ENCODE measurements around the gene DPM2.

DPM2 gene

DNA sequence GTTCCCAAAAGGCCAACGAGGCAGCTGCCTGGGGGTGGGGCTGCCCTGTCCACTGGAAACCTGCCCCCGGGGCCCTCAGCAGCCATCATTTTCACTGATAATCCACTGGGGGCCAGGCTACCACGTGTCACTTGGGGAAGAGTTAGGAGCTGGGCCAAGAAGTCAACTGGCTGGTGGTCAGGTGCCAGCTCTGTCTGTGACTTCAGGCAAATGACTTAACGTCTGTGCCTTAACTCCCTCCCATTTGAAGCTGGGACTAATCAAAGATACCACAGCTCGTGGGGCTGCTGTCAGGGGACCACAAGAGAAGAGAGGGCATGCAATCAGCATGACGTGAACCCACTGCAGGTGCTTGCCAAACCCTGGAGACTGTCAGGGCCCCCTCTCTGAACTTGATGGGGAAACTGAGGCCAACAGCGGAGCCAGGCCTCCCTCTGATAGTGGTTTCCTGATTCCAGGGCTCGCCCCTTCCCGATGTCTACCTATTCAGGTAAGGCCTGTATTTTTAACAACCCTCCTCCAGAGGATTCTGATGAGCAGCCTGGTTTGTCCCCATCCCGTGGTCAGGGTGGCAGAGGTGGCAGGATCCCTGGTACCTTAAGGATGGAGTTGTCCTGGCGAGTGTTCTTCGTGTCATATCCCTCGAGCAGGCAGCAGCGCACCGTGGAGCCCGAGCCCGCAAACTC, 12.3 kb upstream of the DPM2 start:
- H3K4me1 Mint-ChIP-seq, result peaks cover 69% of the 10 kb centered on the region
- H3K27me3 Mint-ChIP-seq, result no peaks in the 10 kb centered on the region
- peak overlapping the region; percentile 92 for H3K27ac Mint-ChIP-seq
- H3K36me3 Mint-ChIP-seq, result peaks cover 3% of the 10 kb centered on the region
- H3K9me3 Mint-ChIP-seq, result no peaks in the 10 kb centered on the region
- no peak overlapping the region for H3K4me3 Mint-ChIP-seq

GRCh38 chr9:127947841-127948710, 10.4 kb upstream of the DPM2 start:
- H3K27me3 Mint-ChIP-seq, result no peaks in the 10 kb centered on the region
- H3K4me1 Mint-ChIP-seq, result peaks cover 61% of the 10 kb centered on the region
- peaks cover 6% of the 10 kb centered on the region for H3K36me3 Mint-ChIP-seq

GRCh38 chr9:127946728-127947127, 9.1 kb upstream of the DPM2 start:
- peak overlapping the region; percentile 68 for H3K27ac Mint-ChIP-seq
- no peaks in the 10 kb centered on the region for H3K9me3 Mint-ChIP-seq
- peaks cover 54% of the 10 kb centered on the region for H3K4me1 Mint-ChIP-seq
- no peaks in the 10 kb centered on the region for H3K27me3 Mint-ChIP-seq
- H3K4me3 Mint-ChIP-seq, result no peak overlapping the region
- peaks cover 6% of the 10 kb centered on the region for H3K36me3 Mint-ChIP-seq

More at GRCh38 chr9:127947841-127948710, 10.4 kb upstream of the DPM2 start:
- peak overlapping the region; percentile 96 for H3K27ac Mint-ChIP-seq
- H3K4me3 Mint-ChIP-seq, result no peak overlapping the region
- no peaks in the 10 kb centered on the region for H3K9me3 Mint-ChIP-seq

- Mint-ChIP-seq H3K27me3 (no peaks in the 10 kb centered on the region), H3K4me1 (peaks cover 49% of the 10 kb centered on the region), H3K36me3 (peaks cover 5% of the 10 kb centered on the region), H3K4me3 (no peak overlapping the region), H3K9me3 (no peaks in the 10 kb centered on the region), H3K27ac (peak overlapping the region; percentile 51)
Measured at GRCh38 chr9:127945942-127946341, 8.3 kb upstream of the DPM2 start.

DNA sequence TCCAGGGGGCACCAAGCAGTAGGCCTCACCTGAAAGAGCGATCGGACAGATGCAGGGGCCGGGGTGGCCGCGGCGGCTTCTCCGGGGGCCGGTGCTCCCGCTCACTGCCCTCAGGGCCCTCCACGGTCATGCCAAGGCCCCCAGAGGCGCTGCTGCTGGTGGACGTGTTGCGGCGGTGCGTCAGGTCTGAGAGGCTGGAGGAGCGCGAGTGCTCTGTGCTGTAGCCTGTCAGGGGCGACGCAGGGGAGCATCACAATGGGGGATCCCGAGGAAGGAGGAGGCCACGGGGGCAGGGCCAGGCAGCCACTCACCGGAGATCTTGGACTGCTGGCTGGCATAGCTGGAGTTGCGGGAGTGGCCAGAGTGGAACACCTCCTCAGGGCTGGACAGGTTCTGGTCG, 7.7 kb upstream of the DPM2 start:
- Mint-ChIP-seq H3K27me3 (no peaks in the 10 kb centered on the region), H3K4me3 (no peak overlapping the region), H3K27ac (peak overlapping the region; percentile 51), H3K4me1 (peaks cover 43% of the 10 kb centered on the region), H3K9me3 (no peaks in the 10 kb centered on the region), H3K36me3 (peaks cover 6% of the 10 kb centered on the region)

- Mint-ChIP-seq H3K4me1 (peaks cover 37% of the 10 kb centered on the region), H3K36me3 (peaks cover 7% of the 10 kb centered on the region), H3K4me3 (no peak overlapping the region), H3K9me3 (no peaks in the 10 kb centered on the region), H3K27ac (peak overlapping the region; percentile 38), H3K27me3 (no peaks in the 10 kb centered on the region)
Measured at GRCh38 chr9:127944586-127945218, 7.0 kb upstream of the DPM2 start.

DNA sequence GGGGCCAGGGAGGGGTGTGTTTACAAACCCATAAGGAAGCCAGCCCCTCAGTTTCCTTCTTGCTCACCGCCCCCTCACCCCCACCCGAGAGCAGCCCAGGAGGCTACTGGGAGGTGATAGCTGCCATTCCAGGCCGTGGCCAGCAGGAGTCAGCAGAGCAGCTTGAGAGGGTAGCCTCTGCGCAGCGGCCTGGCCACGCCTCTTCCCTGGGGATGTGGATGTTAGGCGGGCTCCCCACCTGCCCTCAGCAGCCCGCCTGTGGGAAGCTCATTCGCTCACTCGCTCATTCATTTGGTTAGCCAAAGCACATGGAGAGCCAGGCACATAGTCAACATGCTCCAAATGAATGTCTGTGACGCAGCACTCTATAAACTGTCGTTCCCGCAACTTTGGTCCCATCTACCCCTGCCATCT, 6.1 kb upstream of the DPM2 start:
- H3K36me3 Mint-ChIP-seq, result peaks cover 7% of the 10 kb centered on the region

GRCh38 chr9:127943011-127943662, 5.5 kb upstream of the DPM2 start:
- H3K36me3 Mint-ChIP-seq, result peaks cover 7% of the 10 kb centered on the region

More for the DNA sequence above, 6.1 kb upstream of the DPM2 start:
- no peak overlapping the region for H3K4me3 Mint-ChIP-seq
- no peaks in the 10 kb centered on the region for H3K27me3 Mint-ChIP-seq
- peaks cover 32% of the 10 kb centered on the region for H3K4me1 Mint-ChIP-seq
- no peaks in the 10 kb centered on the region for H3K9me3 Mint-ChIP-seq
- H3K27ac Mint-ChIP-seq, result peak overlapping the region; percentile 94

DNA sequence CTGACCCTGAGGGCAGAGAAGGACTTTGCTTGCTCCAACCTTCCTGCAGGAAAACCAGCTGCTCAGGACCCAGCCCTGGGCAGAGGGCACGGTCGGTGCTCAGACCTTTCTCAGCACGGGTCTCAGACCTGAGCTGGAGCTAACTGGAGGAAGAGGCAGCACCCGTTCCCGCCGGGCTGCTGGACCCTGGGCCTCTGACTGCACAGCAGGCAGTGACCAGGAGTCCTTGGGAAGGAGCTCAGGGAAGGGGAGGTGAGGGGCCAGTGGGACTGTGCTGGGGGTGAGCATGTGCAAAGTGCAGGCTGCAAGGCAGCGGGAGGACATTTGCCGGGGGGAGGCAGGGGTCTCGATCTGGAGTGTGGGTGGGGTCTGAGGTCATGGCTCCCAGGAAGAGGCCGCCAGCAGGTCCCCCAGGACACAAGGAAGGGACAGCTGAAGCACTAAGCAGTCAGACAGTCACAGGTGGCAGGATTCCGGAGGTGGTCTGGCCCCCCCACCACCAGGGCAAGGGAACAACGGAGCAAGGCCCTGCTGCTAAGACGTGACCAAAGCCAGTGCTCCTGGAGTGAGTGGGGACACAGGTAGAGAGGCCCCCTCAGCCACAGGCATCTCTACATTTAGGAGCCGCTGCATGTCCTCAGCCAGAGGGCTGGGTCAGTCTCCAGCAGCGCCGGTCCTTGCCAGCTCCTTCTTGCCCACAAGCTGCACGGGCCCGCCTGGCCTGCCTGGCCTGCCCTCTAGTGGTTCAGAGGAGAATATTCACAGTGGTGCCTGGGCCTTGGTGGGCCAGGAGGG, 4.8 kb upstream of the DPM2 start:
- Mint-ChIP-seq H3K27me3 (no peaks in the 10 kb centered on the region), H3K4me1 (peaks cover 33% of the 10 kb centered on the region), H3K9me3 (no peaks in the 10 kb centered on the region), H3K4me3 (no peak overlapping the region), H3K36me3 (peaks cover 7% of the 10 kb centered on the region), H3K27ac (peak overlapping the region; percentile 87)

More at GRCh38 chr9:127943011-127943662, 5.5 kb upstream of the DPM2 start:
- no peaks in the 10 kb centered on the region for H3K27me3 Mint-ChIP-seq
- H3K4me3 Mint-ChIP-seq, result no peak overlapping the region
- H3K27ac Mint-ChIP-seq, result peak overlapping the region; percentile 87
- H3K9me3 Mint-ChIP-seq, result no peaks in the 10 kb centered on the region
- peaks cover 32% of the 10 kb centered on the region for H3K4me1 Mint-ChIP-seq

DNA sequence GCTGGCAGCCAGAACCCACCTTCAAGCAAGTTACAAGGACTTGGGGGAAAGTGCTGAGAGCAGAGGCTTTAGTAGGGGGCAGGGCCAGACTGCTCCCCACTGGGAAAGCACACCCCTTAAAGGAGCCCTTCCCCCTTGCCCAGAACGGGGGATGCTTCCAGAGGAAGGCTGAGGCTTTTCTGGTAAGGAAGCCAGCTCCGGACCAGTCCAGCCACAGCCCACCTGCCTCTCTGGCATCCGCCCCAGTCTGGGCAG, 4.2 kb upstream of the DPM2 start:
- Mint-ChIP-seq H3K9me3 (no peaks in the 10 kb centered on the region), H3K4me3 (no peak overlapping the region), H3K27me3 (no peaks in the 10 kb centered on the region), H3K36me3 (peaks cover 7% of the 10 kb centered on the region), H3K27ac (no peak overlapping the region), H3K4me1 (peaks cover 35% of the 10 kb centered on the region)

DNA sequence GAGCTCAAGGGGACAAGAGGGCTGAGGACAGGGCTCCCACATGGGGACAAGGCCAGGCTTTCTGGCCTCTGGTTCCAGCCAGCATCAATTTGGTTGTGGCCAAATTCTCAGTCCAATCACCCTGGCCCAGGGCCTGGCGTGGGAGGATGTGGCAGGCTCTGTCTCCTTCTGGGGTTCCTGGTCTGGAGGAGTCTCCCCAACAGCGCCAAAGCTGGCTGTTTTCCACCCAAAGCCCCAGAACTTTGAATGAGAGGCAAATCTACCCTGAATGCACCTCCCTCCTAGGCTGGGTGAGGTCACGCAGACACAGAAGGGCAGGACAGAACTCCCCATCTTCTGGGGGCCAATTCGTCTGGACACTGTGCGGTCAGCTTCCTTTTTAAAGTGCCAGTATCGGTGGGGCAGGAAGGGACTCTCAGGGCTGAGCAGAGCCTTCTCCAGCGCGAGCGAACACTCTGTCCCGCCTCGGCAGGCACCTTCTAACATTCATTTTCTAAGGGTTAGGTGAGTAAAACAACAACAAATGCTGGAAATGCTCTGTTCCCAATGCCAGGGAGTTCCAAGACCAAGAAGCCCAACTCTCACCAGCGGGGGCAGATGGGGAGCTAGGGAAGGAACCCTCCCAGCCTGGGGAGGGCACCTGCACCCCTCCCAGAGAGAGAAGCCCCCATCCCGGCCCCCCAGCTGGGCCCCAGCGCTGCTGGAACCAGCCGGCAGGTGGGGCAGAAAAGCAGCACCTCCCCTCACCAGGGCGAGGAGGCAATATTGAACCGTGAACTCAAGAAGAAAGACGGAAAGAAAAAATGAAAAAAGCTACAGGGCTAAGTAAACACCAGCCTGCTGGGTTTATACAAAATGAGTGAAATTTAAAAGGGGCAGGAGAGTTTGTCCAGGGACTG, 3.7 kb upstream of the DPM2 start:
- H3K36me3 Mint-ChIP-seq, result peaks cover 7% of the 10 kb centered on the region
- H3K27ac Mint-ChIP-seq, result peak overlapping the region; percentile 74

GRCh38 chr9:127940593-127940992, 2.9 kb upstream of the DPM2 start:
- Mint-ChIP-seq H3K36me3 (peaks cover 9% of the 10 kb centered on the region), H3K27ac (peak overlapping the region; percentile 91), H3K9me3 (no peaks in the 10 kb centered on the region), H3K27me3 (no peaks in the 10 kb centered on the region), H3K4me1 (peaks cover 44% of the 10 kb centered on the region), H3K4me3 (no peak overlapping the region)

More for the DNA sequence above, 3.7 kb upstream of the DPM2 start:
- H3K27me3 Mint-ChIP-seq, result no peaks in the 10 kb centered on the region
- H3K4me3 Mint-ChIP-seq, result no peak overlapping the region
- no peaks in the 10 kb centered on the region for H3K9me3 Mint-ChIP-seq
- H3K4me1 Mint-ChIP-seq, result peaks cover 41% of the 10 kb centered on the region

GRCh38 chr9:127938298-127938690, 640 bp upstream of the DPM2 start:
- no peaks in the 10 kb centered on the region for H3K27me3 Mint-ChIP-seq
- peak overlapping the region; percentile 84 for H3K27ac Mint-ChIP-seq
- peaks cover 8% of the 10 kb centered on the region for H3K36me3 Mint-ChIP-seq
- peak overlapping the region; percentile 68 for H3K4me3 Mint-ChIP-seq
- no peaks in the 10 kb centered on the region for H3K9me3 Mint-ChIP-seq
- peaks cover 43% of the 10 kb centered on the region for H3K4me1 Mint-ChIP-seq

GRCh38 chr9:127937056-127937387, 632 bp downstream of the DPM2 start:
- Mint-ChIP-seq H3K4me3 (peak overlapping the region; percentile 96), H3K36me3 (peaks cover 12% of the 10 kb centered on the region), H3K4me1 (peaks cover 44% of the 10 kb centered on the region), H3K27me3 (no peaks in the 10 kb centered on the region), H3K27ac (peak overlapping the region; percentile 99), H3K9me3 (no peaks in the 10 kb centered on the region)

Measured in activated naive CD4-positive, alpha-beta T cell treated with anti-CD3 and anti-CD28 coated beads, Interleukin-2, amount 50 U/mL, for 24 hours (primary cell).